ENCODE measurements around the gene TNNI2. TPM values are rescaled to one million over a fixed set of nuclear protein-coding genes. Genes with fewer than 3 reads are reported as not detected.
"Not testable (repeated sequence)": the region's sequence is repeated elsewhere in the genome, so short reads cannot be mapped to it uniquely, and the experiment has no call there.

The TNNI2 gene
- total RNA-seq, 2 donors from 2014 or later: 1.4 TPM; not detected in 1

DNA sequence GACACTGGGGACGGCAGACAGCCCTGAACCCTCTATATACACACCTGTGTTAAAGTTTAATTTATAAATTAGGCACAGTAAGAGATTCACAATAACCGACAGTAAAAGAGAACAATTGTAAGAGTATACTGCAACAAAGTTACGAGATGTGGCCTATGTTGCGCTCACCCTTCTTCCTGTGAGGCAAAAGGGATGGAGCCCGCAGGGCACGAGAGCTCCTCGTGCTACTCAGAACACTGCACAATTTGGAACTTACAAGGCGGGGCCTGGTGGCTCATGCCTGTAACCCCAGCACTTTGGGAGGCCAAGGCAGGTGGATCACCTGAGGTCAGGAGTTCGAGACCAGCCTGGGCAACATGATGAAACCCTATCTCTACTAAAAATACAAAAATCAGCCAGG lies 25.4 kb upstream of the TNNI2 start:
- peaks cover 0 to 18% of the 10 kb centered on the region in 2 donors for H3K27me3 Mint-ChIP-seq
- not testable (repeated sequence) for H3K36me3 Mint-ChIP-seq; H3K27ac Mint-ChIP-seq; ATAC-seq; H3K4me3 Mint-ChIP-seq; DNase-seq (ENCODE audit: low spot score); H3K9me3 Mint-ChIP-seq; H3K4me1 Mint-ChIP-seq (ENCODE audit: low read depth in 2 of 2)

DNA sequence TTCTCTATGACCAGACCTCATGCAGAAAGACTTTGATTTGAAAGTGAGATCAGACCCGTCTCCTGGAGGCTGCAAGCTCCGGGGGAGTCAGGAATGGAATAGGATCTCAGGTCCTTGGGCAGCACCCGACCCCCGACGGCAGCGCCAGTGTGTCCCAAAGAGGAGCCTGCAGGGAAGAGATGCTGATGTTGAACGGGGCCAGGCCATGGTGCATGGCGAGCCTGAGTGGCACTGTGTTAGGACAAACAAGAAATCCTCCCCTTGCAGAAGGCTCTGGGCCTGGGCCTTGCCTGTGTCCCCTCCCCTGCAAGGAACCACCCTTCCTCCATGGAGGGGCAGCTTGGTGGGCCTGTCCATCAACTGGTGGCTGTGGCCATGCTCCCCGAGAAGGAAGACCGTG lies 24.1 kb upstream of the TNNI2 start:
- no peaks in the 10 kb centered on the region for H3K9me3 Mint-ChIP-seq
- H3K27ac Mint-ChIP-seq: no peak overlapping the region
- DNase-seq (ENCODE audit: low spot score): no peak
- no peaks in the 10 kb centered on the region for H3K36me3 Mint-ChIP-seq
- peaks cover 4% of the 10 kb centered on the region in 2 donors for H3K4me1 Mint-ChIP-seq (ENCODE audit: low read depth in 2 of 2)
- peaks cover 0 to 11% of the 10 kb centered on the region in 2 donors for H3K27me3 Mint-ChIP-seq
- no peak for ATAC-seq
- H3K4me3 Mint-ChIP-seq: no peak overlapping the region

- no peaks in the 10 kb centered on the region for H3K9me3 Mint-ChIP-seq
- ATAC-seq (no peak), DNase-seq (ENCODE audit: low spot score) (no peak)
- H3K4me3 Mint-ChIP-seq: no peak overlapping the region
- peaks cover 3 to 4% of the 10 kb centered on the region in 2 donors for H3K4me1 Mint-ChIP-seq (ENCODE audit: low read depth in 2 of 2)
- peaks cover 0 to 11% of the 10 kb centered on the region in 2 donors for H3K27me3 Mint-ChIP-seq
- H3K27ac Mint-ChIP-seq: no peak overlapping the region
- no peaks in the 10 kb centered on the region for H3K36me3 Mint-ChIP-seq
These were observed 23.5 kb upstream of the TNNI2 start for GRCh38 chr11:1815311-1815710.

GRCh38 chr11:1815751-1816150 lies 23.0 kb upstream of the TNNI2 start:
- no peak overlapping the region for H3K27ac Mint-ChIP-seq
- no peak for DNase-seq (ENCODE audit: low spot score)
- H3K36me3 Mint-ChIP-seq: no peaks in the 10 kb centered on the region
- no peak for ATAC-seq
- H3K4me1 Mint-ChIP-seq (ENCODE audit: low read depth in 2 of 2): peaks cover 3 to 4% of the 10 kb centered on the region in 2 donors
- peaks cover 0 to 11% of the 10 kb centered on the region in 2 donors for H3K27me3 Mint-ChIP-seq
- no peaks in the 10 kb centered on the region for H3K9me3 Mint-ChIP-seq
- no peak overlapping the region for H3K4me3 Mint-ChIP-seq

- no peak for ATAC-seq
- no peak for DNase-seq (ENCODE audit: low spot score)
- Mint-ChIP-seq H3K27me3 (peaks cover 2 to 11% of the 10 kb centered on the region in 2 donors), H3K4me3 (no peak overlapping the region), H3K36me3 (no peaks in the 10 kb centered on the region), H3K4me1 (ENCODE audit: low read depth in 2 of 2) (peaks cover 3 to 14% of the 10 kb centered on the region in 2 donors), H3K9me3 (no peaks in the 10 kb centered on the region), H3K27ac (no peak overlapping the region)
These were observed 21.8 kb upstream of the TNNI2 start for GRCh38 chr11:1817000-1817399.

DNA sequence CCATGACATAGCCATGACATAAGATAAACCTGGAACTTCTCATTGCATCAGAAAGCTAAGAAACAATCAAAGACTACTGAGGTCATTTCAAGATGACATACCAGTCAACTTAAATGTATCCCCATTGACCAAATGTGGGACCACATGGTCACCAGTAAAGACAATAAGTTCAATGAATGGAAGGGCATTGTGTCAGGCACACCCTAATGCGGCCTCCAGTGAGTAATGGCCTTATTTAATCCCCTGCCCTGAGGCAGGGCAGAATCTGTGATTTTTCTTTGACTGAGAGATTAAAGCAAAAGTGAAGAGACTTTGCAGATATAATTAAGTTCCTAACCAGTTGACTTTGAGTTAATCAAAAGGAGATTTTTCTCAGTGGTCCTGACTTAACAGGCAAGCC lies 21.3 kb upstream of the TNNI2 start:
- Mint-ChIP-seq H3K36me3 (no peaks in the 10 kb centered on the region), H3K4me1 (ENCODE audit: low read depth in 2 of 2) (peaks cover 3 to 16% of the 10 kb centered on the region in 2 donors), H3K4me3 (no peak overlapping the region), H3K27me3 (peaks cover 2 to 8% of the 10 kb centered on the region in 2 donors), H3K27ac (no peak overlapping the region), H3K9me3 (no peaks in the 10 kb centered on the region)
- ATAC-seq: no peak
- no peak for DNase-seq (ENCODE audit: low spot score)

DNA sequence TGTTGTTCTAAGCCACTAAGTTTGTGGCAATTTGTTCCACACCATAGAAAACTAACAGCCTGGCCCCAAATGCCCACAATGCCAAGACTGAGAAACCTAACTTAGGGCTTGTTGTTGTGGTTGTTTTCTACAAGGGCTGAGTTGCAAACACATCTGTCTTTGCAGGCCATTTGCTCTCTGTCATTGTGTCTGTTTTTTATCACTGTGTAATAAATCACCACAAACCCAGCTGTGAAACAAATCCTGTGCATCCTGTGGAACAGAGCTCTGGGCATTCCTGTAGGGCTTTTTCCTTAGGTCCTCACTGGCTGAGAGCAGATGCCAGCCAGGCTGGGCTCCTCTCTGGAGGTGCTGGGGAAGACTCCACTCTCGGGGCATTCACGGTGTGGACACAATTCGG lies 19.7 kb upstream of the TNNI2 start:
- Mint-ChIP-seq H3K9me3 (no peaks in the 10 kb centered on the region), H3K36me3 (no peaks in the 10 kb centered on the region)
- DNase-seq (ENCODE audit: low spot score): no peak

DNA sequence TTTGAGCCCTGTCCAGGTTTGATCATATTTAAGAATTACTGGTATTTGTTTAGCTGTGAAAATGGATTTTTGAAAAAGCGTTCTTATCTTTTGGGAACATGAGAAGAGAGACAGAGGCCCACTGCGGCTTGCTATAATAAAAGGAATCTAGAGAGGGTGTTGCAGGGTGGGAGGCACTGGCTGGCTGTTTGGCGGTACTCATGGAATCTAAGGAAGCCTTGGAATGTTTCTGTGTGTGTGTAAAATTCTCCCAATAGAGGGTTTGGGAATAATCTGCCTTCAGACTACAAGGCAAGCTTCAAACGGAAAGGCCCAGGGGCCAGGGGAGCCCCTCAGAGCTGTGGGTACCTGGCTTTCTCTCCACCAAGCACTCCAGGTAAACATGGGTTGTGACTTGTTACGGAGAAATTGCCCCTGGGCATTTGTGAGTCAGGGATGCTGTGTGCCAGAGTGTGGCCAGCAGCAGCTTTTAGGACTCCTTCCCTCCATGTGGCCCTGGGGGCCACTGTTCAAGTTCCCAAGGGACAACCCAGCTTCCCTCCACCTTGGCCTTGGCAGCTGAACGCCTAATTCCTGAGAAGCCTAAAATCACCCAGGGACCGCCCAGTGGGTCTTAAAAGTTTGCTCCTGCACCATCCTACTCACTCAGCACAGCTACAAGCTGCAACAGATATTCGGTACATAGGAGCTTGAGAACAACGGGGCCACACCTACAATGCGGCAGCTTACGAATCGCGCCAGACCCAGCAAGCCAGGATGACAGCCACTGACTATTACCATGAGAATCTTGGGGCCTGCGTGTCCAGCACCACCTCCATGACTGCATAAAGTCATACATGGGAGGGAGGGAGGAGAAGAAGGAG lies 18.1 kb upstream of the TNNI2 start:
- H3K36me3 Mint-ChIP-seq: no peaks in the 10 kb centered on the region
- peaks cover 0 to 2% of the 10 kb centered on the region in 2 donors for H3K27me3 Mint-ChIP-seq
- H3K27ac Mint-ChIP-seq: peak overlapping the region in 1 of 2 donors; percentile 36
- DNase-seq (ENCODE audit: low spot score) (no peak), ATAC-seq (no peak)
- H3K9me3 Mint-ChIP-seq: no peaks in the 10 kb centered on the region
- peaks cover 3 to 16% of the 10 kb centered on the region in 2 donors for H3K4me1 Mint-ChIP-seq (ENCODE audit: low read depth in 2 of 2)
- H3K4me3 Mint-ChIP-seq: no peak overlapping the region

More for the DNA sequence above, 19.7 kb upstream of the TNNI2 start:
- H3K27me3 Mint-ChIP-seq: peaks cover 0 to 2% of the 10 kb centered on the region in 2 donors
- no peak overlapping the region for H3K4me3 Mint-ChIP-seq
- no peak for ATAC-seq
- no peak overlapping the region for H3K27ac Mint-ChIP-seq
- H3K4me1 Mint-ChIP-seq (ENCODE audit: low read depth in 2 of 2): peaks cover 3 to 16% of the 10 kb centered on the region in 2 donors

- ATAC-seq (no peak), DNase-seq (ENCODE audit: low spot score) (no peak)
- Mint-ChIP-seq H3K27ac (peak overlapping the region in 1 of 2 donors; percentile 36), H3K36me3 (no peaks in the 10 kb centered on the region), H3K4me3 (no peak overlapping the region), H3K27me3 (peaks cover 0 to 2% of the 10 kb centered on the region in 2 donors), H3K9me3 (no peaks in the 10 kb centered on the region), H3K4me1 (ENCODE audit: low read depth in 2 of 2) (peaks cover 3 to 16% of the 10 kb centered on the region in 2 donors)
These were observed 17.2 kb upstream of the TNNI2 start for GRCh38 chr11:1821562-1821961.

DNA sequence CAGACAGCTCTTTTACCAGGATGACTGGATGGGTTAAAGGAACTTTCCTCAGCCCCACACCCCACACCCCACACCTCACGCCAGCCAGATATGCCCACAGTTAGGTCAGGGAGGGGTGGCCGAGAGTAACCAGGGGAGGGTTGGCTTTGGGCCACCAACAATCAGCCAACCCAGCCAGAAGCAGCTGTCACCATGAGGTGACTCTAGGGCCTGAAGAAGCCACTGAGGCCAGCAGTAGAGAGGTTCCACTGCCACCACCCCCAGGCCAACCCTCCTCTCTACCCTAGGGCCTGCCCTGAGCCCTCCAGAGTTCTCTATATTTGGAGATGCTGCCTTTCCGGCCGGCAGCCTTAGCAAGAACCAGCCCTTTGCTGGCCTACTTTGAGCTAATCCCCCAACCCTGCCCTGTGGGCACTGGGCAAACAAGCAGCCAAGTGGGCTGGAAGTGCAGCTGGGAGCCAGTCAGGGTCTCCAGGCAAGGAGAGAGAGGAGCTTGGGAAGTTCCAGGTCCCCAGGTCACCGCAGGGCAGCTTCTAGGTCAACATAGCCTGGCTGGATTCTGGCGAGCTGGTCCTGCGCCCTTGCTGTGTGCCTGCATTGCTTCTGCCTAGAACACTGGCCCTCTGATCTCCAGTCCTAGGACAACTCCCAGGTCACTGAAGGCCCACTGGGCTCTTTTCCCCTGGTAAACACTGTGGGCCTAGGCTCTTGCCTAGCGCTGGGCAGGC lies 16.0 kb upstream of the TNNI2 start:
- H3K4me3 Mint-ChIP-seq: no peak overlapping the region
- no peak overlapping the region for H3K27ac Mint-ChIP-seq
- no peaks in the 10 kb centered on the region for H3K36me3 Mint-ChIP-seq
- peaks cover 3 to 16% of the 10 kb centered on the region in 2 donors for H3K4me1 Mint-ChIP-seq (ENCODE audit: low read depth in 2 of 2)
- DNase-seq (ENCODE audit: low spot score) (no peak), ATAC-seq (no peak)
- no peaks in the 10 kb centered on the region for H3K9me3 Mint-ChIP-seq
- peaks cover 0 to 5% of the 10 kb centered on the region in 2 donors for H3K27me3 Mint-ChIP-seq

DNA sequence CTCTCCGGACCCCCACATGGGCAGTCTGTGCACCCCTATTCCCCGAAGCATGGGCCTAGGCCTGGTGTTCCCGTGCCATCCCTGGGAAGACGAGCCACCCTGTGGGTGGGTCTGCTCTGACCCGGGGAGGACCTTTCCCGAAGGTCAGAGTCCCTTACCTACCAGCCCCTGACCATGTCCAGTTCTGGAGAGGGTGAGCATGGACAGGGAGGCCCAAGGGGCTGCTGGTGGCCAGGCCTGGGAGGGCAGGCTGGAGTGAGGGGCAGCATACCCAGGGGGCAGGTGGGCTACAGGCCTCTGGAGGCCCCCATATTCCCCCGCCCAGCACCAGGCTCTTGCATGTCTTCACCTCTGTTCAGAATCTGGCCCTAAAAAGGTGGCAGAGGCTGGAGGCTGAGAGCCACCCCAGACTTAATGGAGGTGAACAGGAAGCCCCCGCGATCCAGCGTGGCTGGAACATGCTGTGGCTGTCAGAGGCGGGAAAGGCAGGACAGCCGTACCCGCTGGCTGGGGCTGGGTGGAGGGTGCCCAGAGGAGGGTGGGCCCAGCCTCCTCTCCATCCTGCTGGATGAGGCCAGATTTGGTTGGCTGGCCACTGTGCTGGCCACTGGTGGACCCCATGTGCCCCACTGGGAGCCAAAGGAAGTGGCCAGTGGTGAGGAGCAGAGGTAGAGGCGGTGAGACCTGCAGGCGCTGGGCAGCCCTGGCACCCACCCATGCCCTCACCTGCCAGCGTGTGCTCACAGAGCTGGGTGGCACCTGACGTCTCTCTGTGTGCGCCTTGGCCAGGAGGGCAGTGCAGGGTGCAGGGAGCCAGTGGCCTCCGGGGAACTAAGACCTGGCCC lies 15.2 kb upstream of the TNNI2 start:
- Mint-ChIP-seq H3K36me3 (no peaks in the 10 kb centered on the region), H3K4me3 (no peak overlapping the region), H3K4me1 (ENCODE audit: low read depth in 2 of 2) (peaks cover 3 to 15% of the 10 kb centered on the region in 2 donors), H3K27me3 (peaks cover 0 to 6% of the 10 kb centered on the region in 2 donors), H3K27ac (no peak overlapping the region), H3K9me3 (no peaks in the 10 kb centered on the region)
- DNase-seq (ENCODE audit: low spot score) (no peak), ATAC-seq (no peak)

DNA sequence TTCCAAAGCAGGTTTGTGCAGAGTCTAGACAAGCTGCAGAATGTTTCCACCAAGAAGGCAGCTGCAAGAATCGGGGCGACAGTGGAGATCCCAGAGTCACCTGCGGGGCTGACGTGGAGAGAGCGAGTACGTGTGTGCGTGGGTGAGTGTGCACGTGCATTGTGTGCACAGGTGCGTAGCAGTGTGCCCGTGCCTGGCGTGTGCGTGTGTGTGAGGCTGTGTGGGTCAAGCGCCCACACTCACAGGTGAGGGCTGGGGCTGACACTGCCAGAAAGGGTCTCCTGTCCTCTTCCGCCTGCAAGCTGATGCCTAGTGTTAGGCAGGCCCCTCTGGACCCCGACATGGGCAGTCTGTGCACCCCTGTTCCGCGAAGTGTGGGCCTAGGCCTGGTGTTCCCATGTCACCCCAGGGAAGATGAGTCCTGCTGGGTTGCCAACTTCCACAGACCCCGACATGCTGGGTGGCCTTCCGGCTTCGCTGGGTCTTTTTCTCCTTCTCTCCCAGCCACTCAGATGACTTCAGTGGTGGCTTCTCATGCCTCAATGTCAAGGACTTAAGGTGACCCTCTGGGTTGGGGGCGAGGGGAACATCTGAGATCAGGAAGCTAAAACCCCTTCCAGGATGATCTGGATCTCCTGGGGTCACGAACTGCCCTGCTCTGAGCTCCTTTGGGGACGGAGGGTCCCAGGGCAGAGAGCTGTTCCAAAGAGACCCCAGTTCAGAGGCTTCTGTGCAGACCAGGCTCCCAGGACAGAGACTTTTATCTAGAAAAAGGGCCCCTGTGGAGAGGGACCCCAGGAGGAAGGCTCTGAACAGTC lies 14.4 kb upstream of the TNNI2 start:
- Mint-ChIP-seq H3K4me3 (no peak overlapping the region), H3K9me3 (no peaks in the 10 kb centered on the region), H3K4me1 (ENCODE audit: low read depth in 2 of 2) (peaks cover 3 to 12% of the 10 kb centered on the region in 2 donors), H3K36me3 (no peaks in the 10 kb centered on the region), H3K27me3 (peaks cover 0 to 9% of the 10 kb centered on the region in 2 donors), H3K27ac (no peak overlapping the region)
- ATAC-seq: no peak
- no peak for DNase-seq (ENCODE audit: low spot score)
